Measurements from ENCODE around the gene FHIT.

Gene FHIT

DNA sequence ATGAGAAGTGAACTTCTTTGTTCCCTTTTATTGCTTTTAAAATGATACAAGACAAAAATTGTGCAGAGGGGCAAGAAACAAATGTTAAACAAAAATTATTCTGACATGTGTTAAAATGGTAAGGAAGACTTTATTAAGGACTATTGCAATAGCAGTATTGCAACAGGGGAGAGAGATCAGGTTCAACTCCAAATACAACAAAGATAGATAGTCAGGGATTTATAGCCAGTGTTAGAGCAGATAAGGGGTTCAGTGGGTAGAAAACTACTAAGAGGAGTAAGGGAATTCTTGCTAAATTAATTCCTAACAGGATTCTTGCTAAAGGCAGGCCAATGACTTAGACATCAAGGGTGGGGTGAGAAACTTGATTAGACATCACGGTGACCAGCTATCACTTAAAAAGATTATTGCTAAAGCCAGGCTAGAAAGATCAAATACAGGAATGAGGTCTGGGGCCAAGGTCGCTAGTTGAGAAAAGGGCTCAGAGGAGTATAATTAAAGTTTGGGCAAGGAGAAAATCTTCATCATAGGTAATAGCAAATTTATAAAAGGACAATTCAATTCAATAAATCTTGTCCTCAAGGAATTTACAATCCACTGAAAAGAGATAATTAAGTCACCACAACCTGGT is 81.5 kb downstream of the FHIT start:
- Histone ChIP-seq H3K27me3 (ENCODE audit: control insufficient read depth, insufficient read depth, low read length) (no peaks in the 10 kb centered on the region), H3K4me1 (ENCODE audit: control insufficient read depth, insufficient read depth, low read length) (peaks cover 4% of the 10 kb centered on the region), H3K9me3 (ENCODE audit: control insufficient read depth, insufficient read depth, low read length) (peaks cover 3% of the 10 kb centered on the region), H3K4me3 (ENCODE audit: low read depth, low read length) (no peak overlapping the region), H3K9ac (ENCODE audit: low read depth, low read length) (no peak overlapping the region), H3K36me3 (ENCODE audit: control insufficient read depth, insufficient read depth, low read length) (no peaks in the 10 kb centered on the region)

DNA sequence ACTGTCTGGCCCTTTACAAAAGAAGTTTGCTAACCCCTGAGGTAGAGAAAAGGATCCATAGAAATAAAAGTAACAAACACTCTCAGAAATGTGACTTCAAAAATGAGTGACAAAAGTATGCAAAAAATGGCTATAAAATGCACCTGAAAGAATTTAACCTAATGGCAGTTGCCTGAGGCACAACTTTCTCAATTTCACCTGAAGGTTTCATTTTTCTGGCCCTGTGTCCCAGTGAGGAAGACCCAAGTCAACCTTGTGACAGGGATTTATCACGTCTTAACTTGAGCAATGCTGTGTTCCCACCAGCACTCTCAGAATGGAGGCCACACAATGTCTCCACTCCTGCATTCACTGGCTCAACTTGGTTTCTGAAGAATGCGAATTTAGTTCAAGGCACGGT is 83.0 kb downstream of the FHIT start:
- H3K27me3 ChIP-seq (ENCODE audit: control insufficient read depth, insufficient read depth, low read length) = no peaks in the 10 kb centered on the region
- H3K9me3 ChIP-seq (ENCODE audit: control insufficient read depth, insufficient read depth, low read length) = peaks cover 3% of the 10 kb centered on the region
- H3K36me3 ChIP-seq (ENCODE audit: control insufficient read depth, insufficient read depth, low read length) = no peaks in the 10 kb centered on the region
- H3K9ac ChIP-seq (ENCODE audit: low read depth, low read length) = no peak overlapping the region
- no peak overlapping the region for H3K4me3 ChIP-seq (ENCODE audit: low read depth, low read length)
- H3K4me1 ChIP-seq (ENCODE audit: control insufficient read depth, insufficient read depth, low read length) = peaks cover 4% of the 10 kb centered on the region

DNA sequence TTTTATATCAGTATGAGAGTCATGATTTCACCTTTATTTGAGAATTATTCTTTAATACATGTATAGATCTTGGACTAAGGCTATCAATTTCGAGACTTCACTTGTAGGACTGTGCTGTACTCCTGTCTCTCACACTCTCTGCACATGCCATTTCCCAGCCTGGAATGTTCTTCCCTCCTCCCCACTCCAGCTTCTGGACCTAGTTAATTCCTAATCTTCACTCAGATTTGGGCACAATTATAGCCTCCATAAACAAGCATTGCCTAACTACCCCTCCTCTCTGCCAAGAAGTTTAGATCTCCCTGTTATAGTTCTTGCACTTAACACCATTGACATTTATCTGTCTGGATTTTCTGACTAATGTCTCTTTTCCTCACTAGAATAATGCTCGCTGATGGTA is 88.3 kb downstream of the FHIT start:
- Histone ChIP-seq H3K9me3 (ENCODE audit: control insufficient read depth, insufficient read depth, low read length) (peaks cover 3% of the 10 kb centered on the region), H3K4me3 (ENCODE audit: low read depth, low read length) (no peak overlapping the region), H3K36me3 (ENCODE audit: control insufficient read depth, insufficient read depth, low read length) (no peaks in the 10 kb centered on the region), H3K4me1 (ENCODE audit: control insufficient read depth, insufficient read depth, low read length) (no peaks in the 10 kb centered on the region), H3K27me3 (ENCODE audit: control insufficient read depth, insufficient read depth, low read length) (no peaks in the 10 kb centered on the region), H3K9ac (ENCODE audit: low read depth, low read length) (no peak overlapping the region)

DNA sequence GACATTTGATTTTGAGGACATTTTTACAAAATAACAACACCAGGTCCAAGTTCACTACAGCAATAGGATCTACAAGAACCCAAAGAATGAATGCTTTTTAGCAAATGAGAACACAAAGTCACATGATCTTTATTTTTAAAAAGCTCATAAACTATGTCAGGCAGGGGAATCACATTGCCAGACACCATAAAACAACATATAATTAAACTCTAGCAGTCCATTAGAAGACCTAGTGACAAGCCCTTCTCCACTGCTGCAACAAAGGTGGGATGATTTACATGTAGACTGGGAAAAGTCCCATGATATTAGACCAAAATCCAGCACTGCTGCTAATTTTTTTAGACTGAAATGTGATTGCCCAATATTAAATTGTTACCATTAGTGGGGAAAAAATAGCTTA is 92.6 kb downstream of the FHIT start:
- no peak overlapping the region for H3K9ac ChIP-seq (ENCODE audit: low read depth, low read length)
- H3K36me3 ChIP-seq (ENCODE audit: control insufficient read depth, insufficient read depth, low read length) = no peaks in the 10 kb centered on the region
- no peak overlapping the region for H3K4me3 ChIP-seq (ENCODE audit: low read depth, low read length)
- no peaks in the 10 kb centered on the region for H3K27me3 ChIP-seq (ENCODE audit: control insufficient read depth, insufficient read depth, low read length)
- no peaks in the 10 kb centered on the region for H3K9me3 ChIP-seq (ENCODE audit: control insufficient read depth, insufficient read depth, low read length)
- no peaks in the 10 kb centered on the region for H3K4me1 ChIP-seq (ENCODE audit: control insufficient read depth, insufficient read depth, low read length)

DNA sequence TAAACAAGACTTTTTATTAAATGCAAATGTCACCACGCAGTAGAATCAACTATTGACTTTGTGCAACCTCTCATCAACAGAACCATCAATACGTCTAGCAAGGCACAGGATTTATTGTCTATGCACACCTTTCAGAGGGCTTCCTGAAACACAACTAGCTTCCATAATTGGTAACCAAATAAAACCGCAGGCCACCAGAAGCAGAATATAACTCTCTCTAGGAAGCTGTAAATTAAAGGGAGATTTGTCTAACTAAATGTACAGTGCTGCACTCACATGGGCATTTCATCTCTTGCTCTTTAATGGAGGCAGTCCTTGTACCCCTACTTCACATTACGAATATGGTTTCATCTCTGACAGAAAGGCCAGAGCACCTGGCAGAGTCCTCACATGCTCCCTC is 93.0 kb downstream of the FHIT start:
- Histone ChIP-seq H3K36me3 (ENCODE audit: control insufficient read depth, insufficient read depth, low read length) (no peaks in the 10 kb centered on the region), H3K9ac (ENCODE audit: low read depth, low read length) (no peak overlapping the region), H3K4me3 (ENCODE audit: low read depth, low read length) (no peak overlapping the region), H3K27me3 (ENCODE audit: control insufficient read depth, insufficient read depth, low read length) (no peaks in the 10 kb centered on the region), H3K4me1 (ENCODE audit: control insufficient read depth, insufficient read depth, low read length) (no peaks in the 10 kb centered on the region), H3K9me3 (ENCODE audit: control insufficient read depth, insufficient read depth, low read length) (no peaks in the 10 kb centered on the region)

DNA sequence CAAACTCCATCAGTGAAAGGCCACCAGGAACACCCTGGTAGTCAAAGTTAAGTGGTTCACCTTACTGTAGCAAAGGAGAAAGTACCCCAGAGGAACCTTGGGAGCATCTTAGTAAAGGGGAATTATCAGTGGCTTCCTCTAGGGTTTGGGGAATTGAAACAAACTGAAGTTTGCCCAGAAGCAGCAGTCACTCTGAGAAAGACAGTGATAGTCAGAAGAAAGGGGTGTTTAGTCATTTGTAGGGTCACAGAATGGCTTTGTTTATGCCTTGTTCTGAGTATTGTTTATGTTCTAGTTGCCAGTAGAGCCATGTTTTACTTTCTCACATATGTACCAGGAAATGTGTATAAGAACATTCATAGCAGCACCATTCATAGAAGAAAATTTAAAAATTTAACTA is 93.8 kb downstream of the FHIT start:
- no peaks in the 10 kb centered on the region for H3K27me3 ChIP-seq (ENCODE audit: control insufficient read depth, insufficient read depth, low read length)
- no peak overlapping the region for H3K4me3 ChIP-seq (ENCODE audit: low read depth, low read length)
- no peaks in the 10 kb centered on the region for H3K36me3 ChIP-seq (ENCODE audit: control insufficient read depth, insufficient read depth, low read length)
- H3K9ac ChIP-seq (ENCODE audit: low read depth, low read length) = no peak overlapping the region
- no peaks in the 10 kb centered on the region for H3K4me1 ChIP-seq (ENCODE audit: control insufficient read depth, insufficient read depth, low read length)
- H3K9me3 ChIP-seq (ENCODE audit: control insufficient read depth, insufficient read depth, low read length) = no peaks in the 10 kb centered on the region

DNA sequence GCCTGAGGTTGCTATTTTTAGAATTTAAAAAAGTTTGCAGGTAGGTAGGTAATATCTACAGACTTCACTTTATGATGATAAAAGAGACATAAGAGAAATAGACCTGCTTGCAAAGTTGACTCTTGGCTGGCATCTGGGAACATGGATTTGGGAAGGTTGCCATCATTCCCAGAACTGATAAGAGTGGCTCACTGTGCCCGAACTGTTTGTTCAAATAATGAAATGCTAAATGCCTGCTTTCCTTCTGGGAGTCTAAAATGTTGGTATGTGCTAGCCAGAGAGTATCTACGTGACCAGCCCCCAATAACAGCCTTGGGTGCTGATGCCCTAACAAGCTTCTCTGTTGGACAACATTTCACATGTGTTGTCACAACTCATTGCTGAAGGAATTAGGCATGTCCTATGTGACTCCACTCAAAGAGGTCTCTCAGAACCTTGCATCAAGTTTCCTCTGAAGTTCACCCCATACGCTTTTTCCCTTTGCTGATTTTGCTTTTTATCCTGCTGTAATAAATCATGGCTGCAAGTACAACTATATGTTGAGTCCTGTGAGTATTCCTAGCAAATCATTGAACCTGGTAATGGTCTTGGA is 95.5 kb downstream of the FHIT start:
- H3K27me3 ChIP-seq (ENCODE audit: control insufficient read depth, insufficient read depth, low read length) = no peaks in the 10 kb centered on the region
- no peaks in the 10 kb centered on the region for H3K4me1 ChIP-seq (ENCODE audit: control insufficient read depth, insufficient read depth, low read length)
- no peak overlapping the region for H3K9ac ChIP-seq (ENCODE audit: low read depth, low read length)
- no peaks in the 10 kb centered on the region for H3K9me3 ChIP-seq (ENCODE audit: control insufficient read depth, insufficient read depth, low read length)
- H3K36me3 ChIP-seq (ENCODE audit: control insufficient read depth, insufficient read depth, low read length) = no peaks in the 10 kb centered on the region
- no peak overlapping the region for H3K4me3 ChIP-seq (ENCODE audit: low read depth, low read length)

DNA sequence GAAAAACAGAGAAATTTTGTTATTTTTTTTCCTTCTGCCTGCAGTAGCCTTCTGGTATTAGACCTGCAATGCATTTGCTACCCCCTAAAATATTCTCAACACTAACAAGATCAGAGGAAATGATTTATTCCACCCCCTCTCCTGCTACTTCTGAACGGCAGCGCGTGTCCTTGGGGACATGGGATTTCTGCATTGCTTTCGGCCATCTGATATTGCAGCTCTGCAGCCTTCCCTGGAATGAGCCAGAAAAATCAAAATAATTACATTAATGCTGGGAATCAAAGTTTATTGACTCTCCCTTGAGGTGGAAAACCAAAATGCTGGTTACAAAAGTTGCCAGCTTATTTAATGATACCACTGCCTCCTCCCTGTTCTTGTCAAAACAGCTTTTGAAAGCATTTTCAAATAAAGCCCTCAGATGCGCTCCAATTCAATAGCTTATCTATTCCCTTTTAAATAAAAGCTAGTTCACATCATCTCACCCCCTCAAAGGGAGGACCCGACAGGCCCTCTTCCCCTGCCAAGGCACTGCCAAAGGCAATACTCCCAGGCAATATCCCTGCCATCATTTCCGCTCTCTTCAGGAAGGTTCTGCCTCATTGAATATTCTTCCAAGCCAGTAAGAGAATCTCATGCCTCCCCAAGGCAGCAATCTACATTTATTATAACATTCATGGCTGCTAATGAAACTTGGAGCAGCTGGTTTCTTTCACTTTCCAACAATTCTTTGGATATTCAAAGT is 96.6 kb downstream of the FHIT start:
- H3K9ac ChIP-seq (ENCODE audit: low read depth, low read length) = no peak overlapping the region
- H3K36me3 ChIP-seq (ENCODE audit: control insufficient read depth, insufficient read depth, low read length) = no peaks in the 10 kb centered on the region
- no peaks in the 10 kb centered on the region for H3K4me1 ChIP-seq (ENCODE audit: control insufficient read depth, insufficient read depth, low read length)
- H3K27me3 ChIP-seq (ENCODE audit: control insufficient read depth, insufficient read depth, low read length) = no peaks in the 10 kb centered on the region
- H3K4me3 ChIP-seq (ENCODE audit: low read depth, low read length) = no peak overlapping the region
- H3K9me3 ChIP-seq (ENCODE audit: control insufficient read depth, insufficient read depth, low read length) = no peaks in the 10 kb centered on the region

DNA sequence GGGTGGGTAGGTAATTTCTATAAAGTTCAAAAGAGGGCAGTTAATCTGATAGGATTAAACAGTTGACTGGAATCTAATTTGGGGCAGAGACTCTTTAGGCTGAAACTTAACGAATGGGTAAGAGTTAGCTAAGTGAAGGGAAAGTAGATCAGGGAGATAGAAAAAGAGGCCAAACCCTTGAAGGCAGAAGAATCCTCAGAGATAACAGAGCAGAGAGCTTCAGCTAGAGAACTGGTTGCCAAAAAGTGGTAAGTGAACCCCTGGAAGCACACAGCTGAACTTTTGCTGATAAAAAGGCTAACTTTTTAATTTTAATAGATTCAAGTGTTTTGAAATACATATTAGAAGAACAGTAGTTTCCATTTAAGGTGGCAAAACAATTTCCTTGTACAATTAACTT is 99.2 kb downstream of the FHIT start:
- H3K4me3 ChIP-seq (ENCODE audit: low read depth, low read length) = no peak overlapping the region
- no peaks in the 10 kb centered on the region for H3K36me3 ChIP-seq (ENCODE audit: control insufficient read depth, insufficient read depth, low read length)
- H3K9me3 ChIP-seq (ENCODE audit: control insufficient read depth, insufficient read depth, low read length) = no peaks in the 10 kb centered on the region
- no peak overlapping the region for H3K9ac ChIP-seq (ENCODE audit: low read depth, low read length)
- H3K27me3 ChIP-seq (ENCODE audit: control insufficient read depth, insufficient read depth, low read length) = no peaks in the 10 kb centered on the region
- no peaks in the 10 kb centered on the region for H3K4me1 ChIP-seq (ENCODE audit: control insufficient read depth, insufficient read depth, low read length)

DNA sequence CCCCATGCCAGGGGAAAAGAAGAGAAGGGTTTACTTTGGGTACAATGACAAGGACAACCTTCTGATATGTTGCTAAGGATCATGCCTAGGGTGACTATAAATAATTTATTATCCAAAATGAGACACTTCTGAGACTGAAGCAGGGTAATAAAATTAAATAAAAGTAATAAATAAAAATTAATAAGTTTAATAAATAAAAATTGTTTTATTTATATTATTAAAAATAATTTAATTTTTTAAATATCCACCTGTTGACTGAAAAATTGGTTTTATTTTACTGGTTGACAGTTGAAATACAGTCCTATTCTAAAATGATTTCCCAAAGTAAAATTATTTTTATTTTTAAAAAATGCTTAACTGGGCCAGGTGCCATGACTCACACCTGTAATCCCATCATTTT is 102.0 kb downstream of the FHIT start:
- Histone ChIP-seq H3K9ac (ENCODE audit: low read depth, low read length) (no peak overlapping the region), H3K4me1 (ENCODE audit: control insufficient read depth, insufficient read depth, low read length) (no peaks in the 10 kb centered on the region), H3K36me3 (ENCODE audit: control insufficient read depth, insufficient read depth, low read length) (no peaks in the 10 kb centered on the region), H3K4me3 (ENCODE audit: low read depth, low read length) (no peak overlapping the region), H3K27me3 (ENCODE audit: control insufficient read depth, insufficient read depth, low read length) (no peaks in the 10 kb centered on the region), H3K9me3 (ENCODE audit: control insufficient read depth, insufficient read depth, low read length) (no peaks in the 10 kb centered on the region)

DNA sequence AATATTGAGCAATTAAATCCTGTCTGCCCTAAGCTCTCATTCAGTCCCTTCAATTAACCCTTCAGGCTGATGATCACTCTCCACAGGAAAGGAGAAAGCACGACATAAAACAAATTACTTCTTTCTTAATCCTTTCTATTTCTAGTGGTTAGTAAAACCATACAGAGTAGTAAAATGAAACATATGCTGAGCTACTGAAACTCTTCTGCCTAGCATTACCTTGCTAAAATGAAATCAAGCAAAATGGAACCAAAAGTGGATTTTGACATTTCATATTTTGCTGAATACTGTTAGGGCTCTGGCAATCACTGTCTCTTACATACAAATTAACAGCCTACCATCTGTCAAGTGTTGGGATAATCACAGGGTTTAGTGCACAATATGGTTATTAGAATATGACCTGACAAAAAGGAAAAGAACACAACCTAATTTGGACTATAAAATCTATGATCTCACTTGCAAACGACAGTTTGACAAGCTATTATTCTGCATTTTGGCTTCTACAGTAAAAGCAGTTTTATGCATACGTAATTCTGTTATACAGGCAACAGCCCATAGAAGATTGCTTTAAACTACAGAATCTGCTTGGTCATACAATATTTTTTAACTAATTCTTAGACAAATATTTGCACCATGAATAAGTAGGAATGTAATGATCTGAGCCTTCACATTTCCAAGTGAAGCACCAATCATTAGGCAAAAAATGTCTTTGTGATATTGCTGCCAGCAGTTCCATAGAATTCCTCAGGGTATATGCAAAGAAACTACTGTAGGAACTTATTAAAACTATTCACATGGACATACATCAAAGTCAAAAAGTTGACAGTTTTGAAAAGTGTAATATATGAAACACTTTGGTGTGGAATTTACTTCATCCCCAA is 105.0 kb downstream of the FHIT start:
- Histone ChIP-seq H3K36me3 (ENCODE audit: control insufficient read depth, insufficient read depth, low read length) (no peaks in the 10 kb centered on the region), H3K4me3 (ENCODE audit: low read depth, low read length) (no peak overlapping the region), H3K4me1 (ENCODE audit: control insufficient read depth, insufficient read depth, low read length) (peaks cover 8% of the 10 kb centered on the region), H3K9ac (ENCODE audit: low read depth, low read length) (no peak overlapping the region), H3K9me3 (ENCODE audit: control insufficient read depth, insufficient read depth, low read length) (no peaks in the 10 kb centered on the region), H3K27me3 (ENCODE audit: control insufficient read depth, insufficient read depth, low read length) (no peaks in the 10 kb centered on the region)
